Testis (tissue), 3 donors: Measurements from ENCODE around the gene VLDLR. TPM values are rescaled to one million over a fixed set of nuclear protein-coding genes. Genes with fewer than 3 reads are reported as not detected.
"Not testable (repeated sequence)": the region's sequence is repeated elsewhere in the genome, so short reads cannot be mapped to it uniquely, and the experiment has no call there.

Experiments
- DNase-seq: peaks from one replicate; pipeline ENCODE4 v3.0.0-alpha.2; 2019
- H3K27ac ChIP-seq, 2 donors: fragments of 200-600 bp; sonication (generic); one replicate each; pipeline ENCODE4 v1.5.1; 2019
- H3K27me3 ChIP-seq: fragments of 200-600 bp; sonication (generic); one replicate; pipeline ENCODE4 v1.5.1; 2019
- H3K36me3 ChIP-seq: fragments of 200-600 bp; sonication (generic); one replicate; pipeline ENCODE4 v1.5.1; 2017; ENCODE audit warnings: low read depth; ENCODE audit errors: missing control alignments
- H3K4me1 ChIP-seq: fragments of 200-600 bp; sonication (generic); one replicate; pipeline ENCODE4 v1.5.1; 2019
- H3K4me3 ChIP-seq, 2 donors: fragments of 200-600 bp; sonication (generic); one replicate each; pipeline ENCODE4 v1.5.1; 2017 to 2019
- H3K9me3 ChIP-seq: fragments of 200-600 bp; sonication (generic); one replicate; pipeline ENCODE4 v1.5.1; 2017
- CTCF ChIP-seq, 3 experiments: fragments of 450-650 bp in 2 of 3; fragments of 200-600 bp in 1 of 3; sonication (generic) in 1 of 3; IDR thresholded peaks; one replicate each; pipeline ENCODE4 v1.5.1; 2016 to 2019; ENCODE audit warnings: antibody characterized with exemption in 3 of 3, mild to moderate bottlenecking in 2 of 3, moderate library complexity in 1 of 3
- POLR2A ChIP-seq: fragments of 450-650 bp; IDR thresholded peaks from one replicate; pipeline ENCODE4 v1.6.1; 2017; ENCODE audit warnings: antibody characterized with exemption, mild to moderate bottlenecking, moderate library complexity
- WGBS, 2 donors: methylation state at CpG; one replicate each; pipeline ENCODE4 v1.1.5; 2018; 5-methylcytosine and 5-hydroxymethylcytosine counted together
- intact Hi-C: fragments of 100-400 bp; cut with DNase I; formaldehyde crosslinking; loops from one replicate; pipeline ENCODE4 v1.15.1; 2023; ENCODE audit warnings: low total_unique reads
- polyA plus RNA-seq: library from polyadenylated mRNA; stranded (reverse); fragments of 350-450 nt; fragmentation: Illumina TruSeq; extraction: RNeasy Lipid Tissue Mini Kit (QIAGEN cat#74804); gene quantifications from one replicate; pipeline ENCODE4 v1.2.3, GENCODE V29; 2014; ENCODE audit warnings: low read depth, low replicate concordance; ENCODE audit not compliant: insufficient read depth
- total RNA-seq, 2 donors: library from RNA; depleted of rRNA; stranded (reverse); fragments of >200 nt; gene quantifications; one replicate each; pipeline ENCODE4 v1.2.3, GENCODE V29; 2016

VLDLR gene
- total and polyA plus RNA-seq, 3 donors from 2014 or later = 15.6 to 30.0 (median 17.4) TPM

GRCh38 chr9:2704504-2704903 lies 82.9 kb downstream of the VLDLR start:
- Histone ChIP-seq H3K36me3 (no peaks in the 10 kb centered on the region), H3K4me3 (no peak overlapping the region), H3K9me3 (no peaks in the 10 kb centered on the region), H3K27me3 (no peaks in the 10 kb centered on the region), H3K27ac (no peak overlapping the region), H3K4me1 (no peaks in the 10 kb centered on the region)
- DNase-seq = no peak
- TF ChIP-seq POLR2A (no peak), CTCF (IDR thresholded peaks at IDR 0.05) (no peak)
- intact Hi-C loops = no loop called here

- H3K27me3 ChIP-seq, H3K36me3 ChIP-seq, H3K9me3 ChIP-seq, H3K4me1 ChIP-seq, H3K27ac ChIP-seq, DNase-seq, intact Hi-C loops, H3K4me3 ChIP-seq: not testable (repeated sequence)
- WGBS, 2 donors = 91 to 96% methylated on average over 3 of the region's 3 CpGs
These were observed 85.7 kb downstream of the VLDLR start for GRCh38 chr9:2707256-2707655.

Other genes with a start within 250 kb of the VLDLR start
- 1 to 10 TPM; 4.3 to 8.4 TPM for gene KCNV2, start 95.7 kb downstream of the VLDLR start, total RNA-seq
- 4.7 TPM for gene KCNV2, start 95.7 kb downstream of the VLDLR start, polyA plus RNA-seq
- 10 to 100 TPM; 49.9 to 72.0 TPM for gene PUM3, start 222.3 kb downstream of the VLDLR start, total RNA-seq
- 17.6 TPM for gene PUM3, start 222.3 kb downstream of the VLDLR start, polyA plus RNA-seq